SK-N-SH (cell line): ENCODE results near the gene MRPS27.

Experiments
- CTCF ChIP-seq: fragments of 200-600 bp; sonication (generic); IDR thresholded peaks from 2 replicates; pipeline ENCODE4 v1.6.1; 2017; ENCODE audit warnings: antibody characterized with exemption, mild to moderate bottlenecking, moderate library complexity
- EP300 ChIP-seq, 2 experiments: IDR thresholded peaks; 2 replicates each; pipeline versions ENCODE4 v1.4.0 to v1.6.1; 2012; ENCODE audit warnings: borderline replicate concordance in 1 of 2, low read depth in 1 of 2, low read length in 1 of 2
- JUND ChIP-seq: IDR thresholded peaks from 2 replicates; pipeline ENCODE4 v1.4.0; 2012
- MAX ChIP-seq: IDR thresholded peaks from 2 replicates; pipeline ENCODE4 v1.4.0; 2012; ENCODE audit warnings: low read depth
- POLR2AphosphoS5 ChIP-seq: IDR thresholded peaks from 2 replicates; pipeline ENCODE4 v1.6.1; 2012; ENCODE audit warnings: low read depth, low read length
- TEAD4 ChIP-seq: IDR thresholded peaks from 2 replicates; pipeline ENCODE4 v1.4.0; 2012; ENCODE audit warnings: mild to moderate bottlenecking, borderline replicate concordance; ENCODE audit not compliant: insufficient read depth
- TF ChIP-seq, protein P1 (sequence below): IDR thresholded peaks from 2 replicates; pipeline ENCODE4 v1.4.0; 2012; ENCODE audit warnings: low read depth, borderline replicate concordance
- TF ChIP-seq, protein P2 (sequence below): fragments of 150-350 bp; IDR thresholded peaks from 2 replicates; pipeline ENCODE4 v1.6.1; 2017; ENCODE audit warnings: antibody characterized with exemption, low read length, low read depth, borderline replicate concordance

- TF ChIP-seq TEAD4: no peak
- TF ChIP-seq CTCF: no peak
- no peak for TF ChIP-seq EP300 (IDR thresholded peaks at IDR 0.05; ENCODE audit: borderline replicate concordance in 1 of 2, low read depth in 1 of 2, low read length in 1 of 2)
- TF ChIP-seq POLR2AphosphoS5: no peak
- TF ChIP-seq MAX: no peak
- TF ChIP-seq, protein P1, sequence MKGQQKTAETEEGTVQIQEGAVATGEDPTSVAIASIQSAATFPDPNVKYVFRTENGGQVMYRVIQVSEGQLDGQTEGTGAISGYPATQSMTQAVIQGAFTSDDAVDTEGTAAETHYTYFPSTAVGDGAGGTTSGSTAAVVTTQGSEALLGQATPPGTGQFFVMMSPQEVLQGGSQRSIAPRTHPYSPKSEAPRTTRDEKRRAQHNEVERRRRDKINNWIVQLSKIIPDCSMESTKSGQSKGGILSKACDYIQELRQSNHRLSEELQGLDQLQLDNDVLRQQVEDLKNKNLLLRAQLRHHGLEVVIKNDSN: no peak
- no peak for TF ChIP-seq JUND
- TF ChIP-seq, protein P2, sequence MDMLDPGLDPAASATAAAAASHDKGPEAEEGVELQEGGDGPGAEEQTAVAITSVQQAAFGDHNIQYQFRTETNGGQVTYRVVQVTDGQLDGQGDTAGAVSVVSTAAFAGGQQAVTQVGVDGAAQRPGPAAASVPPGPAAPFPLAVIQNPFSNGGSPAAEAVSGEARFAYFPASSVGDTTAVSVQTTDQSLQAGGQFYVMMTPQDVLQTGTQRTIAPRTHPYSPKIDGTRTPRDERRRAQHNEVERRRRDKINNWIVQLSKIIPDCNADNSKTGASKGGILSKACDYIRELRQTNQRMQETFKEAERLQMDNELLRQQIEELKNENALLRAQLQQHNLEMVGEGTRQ: no peak
These were observed 124.5 kb downstream of the MRPS27 start for GRCh38 chr5:72195581-72195980.
